ENCODE measurements around the gene ZNF778.
"Not testable (repeated sequence)": the region's sequence is repeated elsewhere in the genome, so short reads cannot be mapped to it uniquely, and the experiment has no call there.

ZNF778 gene

GRCh38 chr16:89183463-89183862, 34.0 kb upstream of the ZNF778 start:
- no peak for DNase-seq

DNA sequence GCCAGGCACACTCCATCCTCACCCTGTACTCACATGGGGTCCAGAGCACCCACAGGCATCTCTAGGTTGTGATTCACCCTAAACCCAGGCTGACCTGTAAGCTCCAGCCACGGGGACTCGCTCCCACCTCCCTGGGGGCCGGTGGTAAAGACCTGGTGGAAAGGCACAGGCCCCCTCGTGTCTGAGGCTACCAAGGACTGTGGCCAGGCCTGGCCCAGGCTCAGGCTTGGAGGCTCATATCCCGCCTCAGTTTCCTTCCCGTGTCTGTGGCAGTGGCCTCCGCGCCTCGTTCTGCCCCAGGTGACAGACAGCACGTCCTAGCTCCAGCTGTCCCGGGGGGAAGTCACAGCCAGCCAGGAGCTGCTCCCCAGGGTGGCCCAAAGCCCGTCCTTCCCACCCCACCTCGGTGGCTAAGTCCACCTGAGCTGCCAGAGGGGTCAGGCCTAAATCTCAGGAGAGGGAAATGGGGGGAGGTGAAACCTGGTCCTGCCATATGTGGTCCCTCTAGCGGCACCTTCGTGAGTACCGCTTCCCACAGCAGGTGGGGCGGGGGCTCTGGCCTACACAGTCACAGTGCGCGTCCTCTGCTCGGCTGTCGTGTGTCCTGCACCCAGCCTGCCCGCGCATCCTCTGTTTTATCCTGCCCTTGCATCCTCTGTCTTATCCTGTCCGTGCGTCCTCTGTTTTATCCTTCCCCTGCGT, 33.4 kb upstream of the ZNF778 start:
- DNase-seq = no peak

- DNase-seq = no peak
These were observed 32.9 kb upstream of the ZNF778 start for GRCh38 chr16:89184677-89184932.

- DNase-seq = no peak
These were observed 32.3 kb upstream of the ZNF778 start for GRCh38 chr16:89184933-89185794.

DNA sequence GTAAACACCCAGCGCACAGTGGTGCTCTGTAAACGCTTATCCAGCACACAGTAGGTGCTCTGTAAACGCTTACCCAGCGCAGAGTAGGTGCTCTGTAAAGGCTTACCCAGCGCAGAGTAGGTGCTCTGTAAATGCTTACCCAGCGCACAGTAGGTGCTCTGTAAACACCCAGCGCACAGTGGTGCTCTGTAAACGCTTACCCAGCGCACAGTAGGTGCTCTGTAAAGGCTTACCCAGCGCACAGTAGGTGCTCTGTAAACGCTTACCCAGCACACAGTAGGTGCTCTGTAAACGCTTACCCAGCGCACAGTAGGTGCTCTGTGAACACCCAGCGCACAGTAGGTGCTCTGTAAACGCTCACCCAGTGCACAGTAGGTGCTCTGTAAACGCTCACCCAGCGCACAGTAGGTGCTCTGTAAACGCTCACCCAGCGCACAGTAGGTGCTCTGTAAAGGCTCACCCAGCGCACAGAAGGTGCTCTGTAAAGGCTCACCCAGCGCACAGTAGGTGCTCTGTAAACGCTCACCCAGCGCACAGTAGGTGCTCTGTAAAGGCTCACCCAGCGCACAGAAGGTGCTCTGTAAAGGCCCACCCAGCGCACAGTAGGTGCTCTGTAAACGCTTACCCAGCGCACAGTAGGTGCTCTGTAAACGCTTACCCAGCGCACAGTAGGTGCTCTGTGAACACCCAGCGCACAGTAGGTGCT, 31.5 kb upstream of the ZNF778 start:
- not testable (repeated sequence) for DNase-seq

- not testable (repeated sequence) for DNase-seq
These were observed 30.9 kb upstream of the ZNF778 start for GRCh38 chr16:89186593-89187031.

DNA sequence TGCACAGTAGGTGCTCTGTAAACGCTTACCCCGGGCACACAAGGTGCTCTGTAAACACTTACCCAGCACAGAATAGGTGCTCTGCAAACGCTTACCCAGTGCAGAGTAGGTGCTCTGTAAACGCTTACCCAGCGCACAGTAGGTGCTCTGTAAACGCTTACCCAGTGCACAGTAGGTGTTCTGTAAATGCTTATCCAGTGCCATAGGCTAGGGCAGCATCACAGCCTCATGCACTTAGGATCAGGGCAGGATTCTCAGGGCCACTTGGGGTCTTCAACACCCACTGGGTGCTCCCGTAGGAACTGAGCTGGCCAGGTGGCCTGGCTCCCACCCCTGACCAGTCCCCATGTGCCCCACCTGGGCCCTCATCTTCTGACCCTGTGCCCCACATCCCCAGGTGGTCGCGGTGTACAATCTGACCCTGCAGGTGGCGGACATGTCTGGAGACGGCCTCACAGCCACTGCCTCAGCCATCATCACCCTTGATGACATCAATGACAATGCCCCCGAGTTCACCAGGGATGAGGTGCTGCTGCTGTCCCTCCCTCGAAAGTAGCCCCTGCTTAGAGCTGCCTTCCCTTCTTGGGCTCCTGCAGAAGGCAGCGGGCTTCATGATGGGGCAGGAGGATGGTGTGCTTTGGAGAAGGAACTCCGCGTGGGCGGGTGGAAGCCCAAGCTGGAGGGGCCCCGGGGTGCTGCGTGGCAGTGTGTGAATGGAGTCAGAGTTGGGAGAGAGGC, 30.3 kb upstream of the ZNF778 start:
- DNase-seq = no peak

DNA sequence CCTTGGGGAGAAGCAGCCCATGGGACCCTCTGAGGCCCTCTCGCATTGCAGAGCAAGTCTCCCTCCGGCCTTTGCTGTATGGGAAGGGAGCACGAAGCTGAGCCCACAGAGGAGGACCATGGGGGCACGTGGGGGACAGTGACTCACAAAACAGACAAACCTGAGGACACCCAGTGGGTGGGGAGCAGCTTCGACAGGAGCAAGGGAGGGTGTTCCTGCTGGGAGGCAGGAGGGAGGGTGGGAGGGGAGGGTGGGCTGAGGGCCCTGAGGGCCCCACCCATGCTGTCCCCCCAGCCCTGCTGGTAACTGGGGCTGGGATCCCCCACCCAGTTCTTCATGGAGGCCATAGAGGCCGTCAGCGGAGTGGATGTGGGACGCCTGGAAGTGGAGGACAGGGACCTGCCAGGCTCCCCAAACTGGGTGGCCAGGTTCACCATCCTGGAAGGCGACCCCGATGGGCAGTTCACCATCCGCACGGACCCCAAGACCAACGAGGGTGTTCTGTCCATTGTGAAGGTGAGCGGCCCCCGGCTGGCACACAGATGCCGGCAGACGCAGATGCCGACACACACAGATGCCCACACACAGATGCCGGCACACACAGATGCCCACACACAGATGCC, 29.6 kb upstream of the ZNF778 start:
- no peak for DNase-seq

- DNase-seq = not testable (repeated sequence)
These were observed 28.8 kb upstream of the ZNF778 start for GRCh38 chr16:89188471-89189357.

DNA sequence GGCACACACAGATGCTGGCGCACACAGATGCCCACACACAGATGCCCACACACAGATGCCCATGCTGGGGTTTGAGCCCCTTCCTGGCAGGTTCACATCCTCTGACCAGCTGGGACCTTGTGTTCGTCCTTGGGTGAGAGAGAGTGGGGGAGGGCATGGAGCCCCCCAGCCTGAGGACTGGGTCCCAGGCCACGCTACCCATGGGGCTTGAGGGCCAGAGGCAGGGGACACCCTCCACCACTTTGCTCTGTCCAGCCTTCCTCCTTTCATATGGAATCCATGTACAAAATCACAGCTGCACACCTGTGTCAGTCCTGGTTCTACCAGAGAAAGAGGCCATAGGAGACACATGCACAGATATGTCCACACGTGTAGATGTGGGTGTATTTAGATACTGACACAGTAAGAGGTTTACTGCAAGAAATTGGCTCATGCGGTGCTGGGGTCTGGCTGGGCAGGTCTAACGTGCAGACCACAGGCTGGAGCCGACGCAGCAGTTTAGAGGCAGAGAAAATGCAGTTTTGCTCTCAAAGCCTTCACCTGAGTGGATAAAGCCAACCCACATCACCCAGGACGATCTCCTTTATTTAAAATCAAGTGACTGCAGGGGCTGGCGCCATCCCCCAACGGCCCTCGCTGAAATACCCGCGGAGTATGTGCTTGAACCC, 28.0 kb upstream of the ZNF778 start:
- no peak for DNase-seq

GRCh38 chr16:89190150-89190958, 27.1 kb upstream of the ZNF778 start:
- DNase-seq = no peak

- DNase-seq = no peak
These were observed 26.2 kb upstream of the ZNF778 start for GRCh38 chr16:89191033-89191900.

DNA sequence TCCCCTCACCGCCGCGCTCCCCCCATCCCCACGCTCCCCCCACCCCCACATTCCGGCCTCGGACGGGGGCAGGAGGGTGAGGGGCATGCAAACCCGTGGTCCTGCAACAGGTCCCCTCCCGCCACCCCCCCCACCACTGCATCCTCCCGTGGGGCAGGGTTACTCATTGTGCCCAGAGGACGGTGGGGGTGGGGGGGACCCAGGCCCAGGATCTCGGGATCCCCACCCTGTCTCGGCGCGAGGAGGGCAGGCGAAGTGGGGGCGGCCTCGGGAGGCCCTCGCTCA, 25.7 kb upstream of the ZNF778 start:
- no peak for DNase-seq

- DNase-seq = peak; percentile 9
These were observed 25.1 kb upstream of the ZNF778 start for GRCh38 chr16:89192186-89192955.

GRCh38 chr16:89192956-89193575, 24.4 kb upstream of the ZNF778 start:
- DNase-seq = peak; percentile 14

DNA sequence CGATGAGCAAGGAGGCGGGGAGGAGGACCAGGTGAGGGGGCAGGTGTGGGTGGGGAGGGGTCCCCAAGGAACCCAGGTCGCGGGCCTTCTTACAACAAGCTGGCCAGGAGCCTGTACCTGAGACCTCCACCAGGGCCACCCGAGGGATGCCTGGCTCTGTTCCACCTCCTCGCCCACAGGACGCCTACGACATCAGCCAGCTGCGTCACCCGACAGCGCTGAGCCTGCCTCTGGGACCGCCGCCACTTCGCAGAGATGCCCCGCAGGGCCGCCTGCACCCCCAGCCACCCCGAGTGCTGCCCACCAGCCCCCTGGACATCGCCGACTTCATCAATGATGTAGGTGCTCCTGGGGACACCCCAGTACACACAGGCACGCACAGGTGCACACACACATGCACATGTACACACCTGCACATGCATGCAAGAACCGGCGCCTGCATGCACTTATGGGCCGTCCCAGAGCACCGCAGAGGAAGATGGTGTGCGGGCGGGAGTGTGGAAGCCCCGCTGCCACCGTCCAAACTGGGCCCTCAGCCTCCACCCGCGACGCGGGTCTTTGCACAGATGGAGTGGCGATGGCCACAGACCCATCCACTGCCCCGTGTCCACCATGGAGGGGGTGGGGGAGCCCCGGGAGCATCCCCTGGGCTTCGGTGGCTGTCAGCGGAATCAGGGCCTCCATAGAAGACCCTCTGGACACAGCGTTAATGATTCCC, 23.8 kb upstream of the ZNF778 start:
- no peak for DNase-seq

Data from NCI-H2029 (cell line).